Activated CD8-positive, alpha-beta memory T cell treated with anti-CD3 and anti-CD28 coated beads for 36 hours (primary cell): ENCODE results near the gene RAI1. TPM values are rescaled to one million over a fixed set of nuclear protein-coding genes. Genes with fewer than 3 reads are reported as not detected.

ENCODE experiments used
- CTCF ChIA-PET: fragments of 350-600 bp; sonication (Branson Sonifier 250); formaldehyde crosslinking; loops from one replicate; lab custom pipeline; 2021; ENCODE audit warnings: antibody characterized with exemption; lab: Charles Lee
- POLR2A ChIA-PET: fragments of 350-600 bp; sonication (Branson Sonifier 250); formaldehyde crosslinking; loops from one replicate; lab custom pipeline; 2021; ENCODE audit warnings: antibody characterized with exemption; lab: Charles Lee
- total RNA-seq, 2 experiments: library from RNA; stranded (reverse); gene quantifications; one replicate each; pipeline ENCODE4 v1.2.3, GENCODE V29; 2021

Gene RAI1
- total RNA-seq, 2 experiments from 2014 or later, result 21.3 to 21.6 TPM

DNA sequence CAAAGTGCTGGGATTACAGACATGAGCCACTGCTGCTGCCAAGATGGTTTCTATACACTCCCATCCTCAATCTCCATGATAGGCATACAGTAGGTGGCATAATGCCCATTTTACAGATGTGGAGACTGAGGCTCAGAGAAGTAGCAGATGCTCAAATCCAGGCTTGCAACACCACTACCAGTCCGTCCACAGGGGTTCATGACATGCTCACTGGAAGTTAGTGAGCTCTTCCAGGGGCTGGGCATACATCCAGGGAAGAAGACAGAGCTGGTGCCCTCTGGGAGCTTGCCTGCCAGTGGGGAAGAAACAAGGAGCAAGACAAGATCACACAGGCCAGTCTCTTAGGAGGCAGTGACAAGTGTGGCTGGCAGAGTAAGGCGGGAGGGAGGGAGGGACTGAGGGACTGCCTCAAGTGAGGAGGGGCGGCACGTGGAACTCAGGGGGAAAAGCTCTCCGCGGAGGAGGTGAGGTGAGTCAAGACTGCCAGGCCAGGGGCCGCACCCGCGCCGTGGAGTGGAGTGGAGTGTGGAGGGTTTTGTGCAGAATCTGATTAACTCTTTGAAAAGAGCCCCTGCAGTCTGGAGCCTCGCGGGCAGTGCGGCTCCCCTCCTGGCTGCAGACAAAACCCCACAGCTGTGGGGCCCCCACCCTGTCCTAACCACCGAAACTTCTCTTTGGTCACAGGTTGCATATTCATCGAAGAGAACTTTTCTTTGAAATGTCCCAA is 127.6 kb downstream of the RAI1 start:
- ChIA-PET POLR2A (interaction anchor here (0.6 to 1.2 kb wide), 5 partner anchors 11 to 41 kb away, joined by 3 to 6 read pairs (median 3); no protein-coding TSS in a partner anchor), CTCF (interaction anchor here (0.8 to 4.1 kb wide), 5 partner anchors 18 to 52 kb away, joined by 3 to 21 read pairs (median 3); no protein-coding TSS in a partner anchor)

DNA sequence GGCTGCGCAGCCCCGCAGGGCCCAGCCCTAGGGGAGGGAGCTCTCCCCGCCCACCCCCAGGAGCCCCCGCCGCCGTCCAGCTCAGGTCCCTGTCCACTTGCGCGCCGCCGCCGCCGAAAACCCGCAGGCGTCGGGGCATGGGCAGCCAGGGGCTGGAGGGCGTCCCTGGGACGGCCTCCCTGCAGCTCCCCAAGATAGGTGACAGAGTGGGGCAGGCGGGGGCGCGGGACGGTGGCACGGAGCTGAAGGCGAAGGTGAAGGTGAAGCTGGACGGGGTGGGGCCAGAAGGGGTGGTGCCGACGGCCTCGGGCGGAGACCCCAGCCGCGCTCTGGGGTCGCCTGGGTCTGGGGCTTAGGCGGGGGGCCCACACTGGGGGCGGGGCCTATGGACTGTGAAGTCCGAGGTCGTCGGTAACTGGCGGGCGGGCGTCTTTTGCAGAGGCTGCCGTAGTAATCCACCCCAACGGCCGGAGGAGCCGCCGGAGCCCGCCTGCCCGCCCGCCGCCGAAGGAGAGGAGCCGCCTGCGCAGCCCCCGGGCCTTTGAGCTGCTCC is 128.3 kb downstream of the RAI1 start:
- CTCF ChIA-PET, result interaction anchor here (0.8 to 4.1 kb wide), 5 partner anchors 18 to 130 kb away, joined by 3 to 21 read pairs (median 3); no protein-coding TSS in a partner anchor
- POLR2A ChIA-PET, result interaction anchor here (0.8 to 1.2 kb wide), 4 partner anchors 10 to 40 kb away, joined by 3 to 6 read pairs (median 3); no protein-coding TSS in a partner anchor

- POLR2A ChIA-PET, result interaction anchor here (0.6 to 1.0 kb wide), 2 partner anchors 17 to 126 kb away, joined by 3 to 5 read pairs; no protein-coding TSS in a partner anchor
- CTCF ChIA-PET, result interaction anchor here (0.6 to 4.1 kb wide), 5 partner anchors 17 to 131 kb away, joined by 3 to 21 read pairs (median 3); no protein-coding TSS in a partner anchor
Observed at GRCh38 chr17:17810084-17810894, 129.0 kb downstream of the RAI1 start.

GRCh38 chr17:17810895-17811248 is 129.6 kb downstream of the RAI1 start:
- POLR2A ChIA-PET, result interaction anchor here (0.6 kb wide), 1 partner anchor 127 kb away, joined by 5 read pairs; no protein-coding TSS in a partner anchor
- CTCF ChIA-PET, result interaction anchor here (0.6 to 4.1 kb wide), 5 partner anchors 17 to 131 kb away, joined by 3 to 31 read pairs (median 21); partner anchors contain the start of gene SREBF1

DNA sequence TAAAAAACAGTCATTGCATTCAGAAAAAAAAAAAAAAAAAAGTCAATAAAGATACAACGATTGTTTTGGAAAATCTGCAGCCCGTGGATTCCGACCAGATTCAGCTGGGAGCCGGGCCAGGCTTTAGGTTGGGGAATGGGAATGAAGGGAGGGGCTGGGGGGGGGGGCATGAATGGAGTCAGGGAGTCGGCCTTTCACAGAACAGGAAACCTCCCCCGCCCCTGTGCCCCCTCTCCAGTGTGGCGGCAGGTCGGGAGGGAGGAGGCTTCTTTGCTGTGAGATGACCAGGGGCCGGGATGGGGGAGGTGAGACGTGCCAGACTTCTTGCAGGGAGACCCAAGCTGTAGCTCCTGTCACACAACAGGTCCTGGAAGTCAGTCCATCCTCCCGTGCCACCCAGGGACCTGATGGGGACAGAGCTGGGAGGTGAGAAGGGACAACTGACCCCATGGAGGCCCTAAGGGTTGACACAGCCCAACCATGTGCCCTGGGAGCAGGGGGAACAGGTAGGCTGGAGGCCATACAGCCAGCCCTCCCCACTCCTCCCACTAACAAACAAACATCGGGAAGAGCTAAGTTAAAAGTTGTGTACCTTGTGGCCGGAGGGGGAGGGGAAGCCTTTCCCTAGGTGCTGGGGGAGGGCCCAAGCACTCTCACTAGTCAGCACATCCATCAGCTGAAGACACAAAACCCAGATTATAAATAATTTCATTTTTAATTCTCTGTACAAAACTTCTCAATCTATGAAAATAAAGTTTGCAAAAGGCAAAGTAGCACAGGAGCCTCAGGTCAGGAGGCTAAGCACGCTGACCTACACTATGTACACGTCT is 130.3 kb downstream of the RAI1 start:
- ChIA-PET CTCF (interaction anchor here (0.6 to 4.1 kb wide), 17 partner anchors 11 to 129 kb away, joined by 3 to 31 read pairs (median 5); partner anchors contain the start of gene SREBF1), POLR2A (interaction anchor here (0.6 to 0.8 kb wide), 3 partner anchors 19 to 127 kb away, joined by 3 to 5 read pairs (median 4); no protein-coding TSS in a partner anchor)

DNA sequence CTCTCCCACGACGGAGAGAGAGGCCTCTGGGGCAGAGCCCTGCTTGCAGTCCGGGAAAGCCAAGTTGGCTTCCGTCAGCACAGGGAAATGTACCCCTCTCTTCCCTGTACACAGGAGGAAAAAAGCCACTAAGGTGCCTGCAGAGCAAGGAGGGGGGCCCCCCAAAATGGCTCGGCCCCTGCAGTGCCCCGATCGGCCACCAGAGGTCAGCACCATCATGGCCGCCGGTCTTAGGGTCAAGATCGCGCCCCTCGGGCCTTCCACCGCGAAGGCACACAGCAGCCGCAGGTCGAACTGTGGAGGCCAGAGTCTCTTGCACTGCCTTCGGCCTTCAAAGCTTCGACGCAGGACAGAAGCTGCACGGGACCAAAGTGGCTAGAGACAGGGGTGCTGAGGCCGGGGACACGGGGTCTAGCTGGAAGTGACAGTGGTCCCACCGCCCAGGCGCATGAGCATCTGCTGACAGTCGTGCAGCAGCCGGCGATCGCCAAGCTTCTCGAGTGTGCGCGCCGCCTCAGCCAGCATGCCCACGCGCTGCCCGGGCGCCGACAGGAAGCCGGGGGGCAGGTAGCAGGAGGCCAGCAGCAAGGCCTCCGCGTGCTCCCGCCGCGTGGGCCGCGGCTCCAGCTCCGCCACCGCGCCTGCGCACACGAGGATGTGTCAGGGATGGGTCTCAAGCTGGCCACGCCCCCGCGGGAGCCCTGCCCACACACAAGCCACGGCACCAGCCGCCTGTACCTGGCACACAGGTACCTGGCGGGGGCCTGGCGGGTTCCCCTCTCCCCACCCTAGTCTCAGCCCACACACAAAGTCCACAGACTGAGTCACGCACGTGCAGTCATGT is 131.2 kb downstream of the RAI1 start:
- CTCF ChIA-PET, result interaction anchor here (0.7 to 4.0 kb wide), 21 partner anchors 8 to 226 kb away, joined by 3 to 31 read pairs (median 4); partner anchors contain the start of genes ATPAF2 and SREBF1
- POLR2A ChIA-PET, result interaction anchor here (0.8 to 0.9 kb wide), 2 partner anchors 23 to 24 kb away, joined by 3 to 4 read pairs; no protein-coding TSS in a partner anchor

DNA sequence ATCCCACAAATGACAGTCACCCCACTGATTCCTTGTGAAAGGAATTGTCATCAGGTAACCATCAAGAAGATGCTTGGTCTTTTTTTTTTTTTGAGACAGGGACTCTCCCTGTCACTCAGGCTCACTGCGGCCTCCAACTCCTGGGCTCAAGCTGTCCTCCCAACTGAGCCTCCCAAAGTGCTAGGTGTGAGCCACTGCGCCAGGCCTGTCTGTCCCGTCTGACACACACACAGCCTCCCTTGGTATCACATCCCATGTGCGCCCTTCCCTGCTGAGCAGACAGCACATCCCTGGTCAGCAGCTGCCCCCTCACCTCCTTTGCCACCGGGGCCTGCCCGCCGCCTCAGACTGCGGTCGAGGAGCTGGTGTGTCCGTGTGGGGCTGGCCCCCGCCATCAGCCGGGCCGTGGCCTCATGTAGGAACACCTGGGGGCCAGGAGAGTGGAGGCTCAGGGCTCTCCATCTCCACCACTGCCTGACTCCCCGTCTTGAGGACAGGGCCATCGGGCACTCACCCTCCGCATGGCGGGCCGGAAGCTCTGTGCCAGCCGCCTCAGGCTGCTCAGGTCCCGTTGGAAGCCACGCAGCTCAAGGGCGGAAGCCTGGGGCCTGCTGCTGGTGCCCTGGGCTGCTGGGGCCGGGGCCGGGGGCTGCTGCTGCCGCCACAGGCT is 131.9 kb downstream of the RAI1 start:
- ChIA-PET CTCF (interaction anchor here (0.7 to 4.0 kb wide), 16 partner anchors 7 to 225 kb away, joined by 3 to 31 read pairs (median 5); partner anchors contain the start of genes ATPAF2 and SREBF1), POLR2A (interaction anchor here (0.5 to 0.9 kb wide), 3 partner anchors 23 to 131 kb away, joined by 4 to 7 read pairs (median 5); no protein-coding TSS in a partner anchor)

DNA sequence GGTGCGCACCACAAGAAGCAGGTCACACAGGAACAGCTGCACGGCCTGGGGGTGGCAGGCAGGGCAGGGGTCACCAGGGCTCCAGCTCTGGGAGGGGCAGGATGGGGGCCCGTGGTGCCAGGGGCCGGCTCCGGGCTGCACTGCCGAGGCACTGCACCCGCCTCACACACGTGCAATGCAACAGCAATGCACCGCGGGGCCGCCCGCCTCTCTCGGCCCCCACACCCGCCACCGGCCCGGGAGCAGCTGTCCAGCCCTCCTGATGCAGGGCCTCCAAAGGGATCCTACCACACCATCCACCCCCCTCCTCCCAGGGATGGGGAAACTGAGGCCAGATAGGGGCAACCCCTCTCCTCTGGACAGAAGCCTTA is 132.5 kb downstream of the RAI1 start:
- POLR2A ChIA-PET, result interaction anchor here (0.5 to 0.7 kb wide), 2 partner anchors 39 to 132 kb away, joined by 5 to 7 read pairs; no protein-coding TSS in a partner anchor
- CTCF ChIA-PET, result interaction anchor here (0.9 to 4.0 kb wide), 6 partner anchors 21 to 131 kb away, joined by 3 to 31 read pairs (median 13); partner anchors contain the start of gene SREBF1

DNA sequence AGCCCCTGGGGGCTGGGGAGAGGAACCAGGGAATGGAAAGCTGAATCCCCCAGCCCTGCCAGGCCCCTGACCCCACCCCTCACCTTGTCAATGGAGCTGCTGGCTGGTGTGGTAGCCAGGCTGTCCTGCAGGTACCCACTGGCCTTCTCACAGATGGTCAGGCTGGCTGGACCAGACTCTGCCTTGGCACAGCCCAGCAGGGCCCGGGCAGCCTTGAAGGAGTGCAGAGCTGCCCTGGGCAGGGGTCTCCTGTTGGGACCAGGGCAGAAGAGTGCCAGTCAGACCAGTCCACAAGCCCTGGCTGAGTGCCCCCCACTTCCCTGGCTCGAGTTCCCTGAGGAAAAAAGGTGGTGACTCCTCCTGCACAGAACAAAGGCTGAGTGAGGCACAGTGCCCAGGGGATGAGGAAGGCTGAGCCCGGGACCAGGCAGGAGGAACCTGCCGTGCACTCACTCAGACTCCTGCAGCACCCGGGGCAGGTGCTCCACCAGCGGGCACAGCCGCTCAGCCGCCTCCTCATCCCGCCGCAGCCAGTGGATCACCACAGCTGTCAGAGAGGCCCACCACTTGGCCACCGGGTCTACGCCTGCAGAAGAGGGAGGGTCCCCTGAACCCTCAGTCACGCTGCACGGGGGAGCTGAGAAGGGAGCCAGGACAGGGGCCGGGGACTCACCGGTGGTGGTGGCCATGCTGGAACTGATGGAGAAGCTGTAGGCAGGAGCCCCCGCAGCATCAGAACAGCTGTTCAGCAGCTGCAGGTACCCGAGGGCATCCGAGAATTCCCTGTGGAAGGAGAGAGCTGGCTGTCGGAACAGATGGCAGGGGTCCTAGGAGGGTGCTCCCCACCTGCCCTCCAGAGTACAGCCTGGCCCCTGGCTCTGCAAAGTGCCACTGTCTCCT is 133.2 kb downstream of the RAI1 start:
- ChIA-PET POLR2A (no interaction called here), CTCF (interaction anchor here (1.0 to 4.0 kb wide), 4 partner anchors 27 to 45 kb away, joined by 3 to 31 read pairs (median 10); no protein-coding TSS in a partner anchor)

- POLR2A ChIA-PET, result no interaction called here
- CTCF ChIA-PET, result interaction anchor here (1.0 to 3.8 kb wide), 3 partner anchors 27 to 45 kb away, joined by 3 to 17 read pairs (median 3); no protein-coding TSS in a partner anchor
Observed at GRCh38 chr17:17815062-17815406, 133.8 kb downstream of the RAI1 start.

DNA sequence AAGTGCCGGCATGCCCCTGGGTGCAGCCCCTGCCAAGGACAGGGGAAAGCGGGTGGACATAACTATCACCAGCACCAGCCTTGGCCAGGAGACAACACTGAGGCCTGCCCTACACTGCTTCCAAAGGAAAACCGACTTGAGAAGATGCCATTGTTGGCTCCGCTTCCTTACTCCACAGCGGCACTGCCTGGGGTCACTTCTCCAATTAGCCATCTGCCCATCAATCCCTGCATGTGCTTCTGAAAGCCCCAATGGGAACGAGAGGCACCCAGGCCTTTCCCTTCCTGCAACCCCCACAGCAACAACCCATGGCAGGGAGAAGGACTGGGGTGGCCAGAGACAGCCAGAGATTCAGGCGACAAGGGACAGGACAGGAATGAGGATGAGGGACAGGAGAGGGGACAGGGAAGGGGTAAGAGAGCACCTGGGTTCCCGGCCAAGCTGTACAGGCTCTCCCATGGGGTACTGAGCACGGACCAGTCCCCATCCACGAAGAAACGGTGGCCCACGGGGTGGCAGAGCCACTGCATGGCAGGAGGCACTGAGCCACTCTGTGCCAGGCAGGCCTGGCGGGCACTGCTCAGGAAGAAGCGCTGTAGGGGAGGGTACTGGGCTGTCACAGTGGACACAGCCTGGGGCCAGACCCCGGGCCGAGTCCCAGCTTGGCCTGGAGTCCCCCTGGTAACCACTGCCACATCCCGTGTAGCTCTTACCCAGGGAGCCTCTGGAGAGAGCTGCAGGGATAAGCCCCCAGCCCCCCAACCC is 134.4 kb downstream of the RAI1 start:
- ChIA-PET CTCF (interaction anchor here (1.0 kb wide), 1 partner anchor 44 kb away, joined by 3 read pairs; no protein-coding TSS in a partner anchor), POLR2A (no interaction called here)

DNA sequence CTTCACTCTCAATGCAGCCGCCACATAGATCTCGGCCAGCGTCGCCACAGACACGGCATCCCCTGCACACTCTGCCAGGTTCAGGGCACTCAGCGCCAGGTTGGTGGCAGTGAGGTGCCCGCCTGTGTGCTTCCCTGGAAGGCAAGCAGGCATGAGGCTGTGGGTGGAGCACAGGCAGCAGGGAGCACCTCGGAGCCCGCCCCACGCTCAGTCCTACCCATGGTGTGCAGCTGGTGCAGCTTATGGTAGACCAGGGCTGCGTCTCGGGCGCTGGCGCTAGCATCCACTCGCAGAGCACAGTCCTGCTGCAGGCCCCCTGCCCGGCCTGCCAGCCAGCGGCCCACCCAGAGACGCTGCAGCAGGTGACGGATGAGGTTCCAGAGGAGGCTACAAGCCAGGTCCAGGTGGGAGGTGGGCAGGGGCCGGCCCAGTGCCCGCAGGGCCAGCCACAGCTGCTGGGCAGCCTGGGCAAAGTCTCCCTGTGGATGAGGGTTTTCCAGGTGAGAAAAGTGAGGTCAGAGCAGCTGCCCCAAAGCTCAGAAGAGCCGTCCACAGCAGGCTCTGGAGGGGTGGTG is 135.1 kb downstream of the RAI1 start:
- CTCF ChIA-PET, result no interaction called here
- POLR2A ChIA-PET, result no interaction called here

- ChIA-PET POLR2A (no interaction called here), CTCF (no interaction called here)
Observed at GRCh38 chr17:17816831-17817551, 135.7 kb downstream of the RAI1 start.
